Skeletal muscle cell (primary cell): Measurements from ENCODE around the gene RCE1.
A peak's percentile ranks its signal among the peaks of the same experiment; 100 is the strongest.

Experiments used
- DNase-seq: peaks from one replicate; pipeline ENCODE4 v3.0.0-alpha.2; 2010; ENCODE audit warnings: low read depth
- H3K4me3 ChIP-seq: 2 replicates; pipeline ENCODE4 v1.5.1; 2011; ENCODE audit warnings: low read depth, mild to moderate bottlenecking, control low read depth, low read length, moderate library complexity

RCE1 gene

GRCh38 chr11:66843776-66844495 lies 695 bp downstream of the RCE1 start:
- H3K4me3 ChIP-seq, result peak overlapping the region; percentile 99
- DNase-seq, result no peak

GRCh38 chr11:66844496-66845142 lies 1.4 kb downstream of the RCE1 start:
- H3K4me3 ChIP-seq, result peak overlapping the region; percentile 99
- DNase-seq, result no peak

- DNase-seq, result no peak
- no peak overlapping the region for H3K4me3 ChIP-seq
Observed at GRCh38 chr11:66845143-66845875, 2.1 kb downstream of the RCE1 start.

GRCh38 chr11:66845876-66846212 lies 2.6 kb downstream of the RCE1 start:
- no peak overlapping the region for H3K4me3 ChIP-seq
- DNase-seq, result no peak

GRCh38 chr11:66846671-66847091 lies 3.4 kb downstream of the RCE1 start:
- DNase-seq, result no peak
- no peak overlapping the region for H3K4me3 ChIP-seq

- no peak overlapping the region for H3K4me3 ChIP-seq
- DNase-seq, result no peak
Observed at GRCh38 chr11:66847461-66848232, 4.4 kb downstream of the RCE1 start.

- H3K4me3 ChIP-seq, result no peak overlapping the region
- no peak for DNase-seq
Observed at GRCh38 chr11:66848671-66849500, 5.6 kb downstream of the RCE1 start.

- DNase-seq, result no peak
Observed at GRCh38 chr11:66849501-66850234, 6.4 kb downstream of the RCE1 start.

GRCh38 chr11:66850235-66850587 lies 7.0 kb downstream of the RCE1 start:
- H3K4me3 ChIP-seq, result no peak overlapping the region
- DNase-seq, result no peak

More at GRCh38 chr11:66849501-66850234, 6.4 kb downstream of the RCE1 start:
- no peak overlapping the region for H3K4me3 ChIP-seq

GRCh38 chr11:66850588-66851238 lies 7.5 kb downstream of the RCE1 start:
- H3K4me3 ChIP-seq, result no peak overlapping the region
- no peak for DNase-seq

GRCh38 chr11:66851239-66851596 lies 8.0 kb downstream of the RCE1 start:
- DNase-seq, result no peak
- H3K4me3 ChIP-seq, result no peak overlapping the region

- H3K4me3 ChIP-seq, result no peak overlapping the region
- DNase-seq, result no peak
Observed at GRCh38 chr11:66851698-66852465, 8.6 kb downstream of the RCE1 start.

- no peak overlapping the region for H3K4me3 ChIP-seq
- no peak for DNase-seq
Observed at GRCh38 chr11:66852466-66853241, 9.4 kb downstream of the RCE1 start.

- no peak for DNase-seq
- no peak overlapping the region for H3K4me3 ChIP-seq
Observed at GRCh38 chr11:66853242-66854229, 10.3 kb downstream of the RCE1 start.

- no peak overlapping the region for H3K4me3 ChIP-seq
- no peak for DNase-seq
Observed at GRCh38 chr11:66854231-66854661, 11.0 kb downstream of the RCE1 start.
